ENCODE results near the gene SLTM. TPM values are rescaled to one million over a fixed set of nuclear protein-coding genes. Genes with fewer than 3 reads are reported as not detected.
"Not testable (repeated sequence)": the region's sequence is repeated elsewhere in the genome, so short reads cannot be mapped to it uniquely, and the experiment has no call there.

The SLTM gene
- polyA plus RNA-seq (2014; cell fraction: cytosol; rRNA removed): 66.9 and 70.7 TPM in 2 replicates
- polyA plus RNA-seq (2014; cell fraction: nucleus; rRNA removed): 118 and 133 TPM in 2 replicates

GRCh38 chr15:58933281-58934113 lies at the start of gene SLTM:
Gene SLTM (minus strand): TSS chr15:58933679. CDS start chr15:58933565, 114 bp downstream.
- peak; percentile 93 for DNase-seq (ENCODE audit: low spot score)

DNA sequence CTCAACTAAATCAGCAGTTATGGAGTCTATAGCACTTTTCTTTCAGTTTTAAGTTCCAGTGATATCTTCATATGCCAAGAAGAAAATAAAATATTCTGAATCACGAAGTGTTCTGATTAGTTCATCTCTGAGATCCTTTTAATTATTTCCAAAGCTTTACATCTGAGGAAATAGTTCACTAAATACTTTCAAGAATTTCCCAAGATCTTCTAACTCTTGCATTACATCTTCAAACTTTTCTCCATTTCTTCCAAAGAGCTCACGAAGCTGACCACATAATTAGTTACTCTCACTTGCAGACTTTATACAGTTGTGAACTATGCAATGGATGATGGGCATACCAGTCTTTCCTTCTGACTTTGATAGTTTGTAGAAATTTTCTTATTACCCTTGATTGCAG lies 49.8 kb upstream of the SLTM start:
- no peak for DNase-seq (ENCODE audit: low spot score)

DNA sequence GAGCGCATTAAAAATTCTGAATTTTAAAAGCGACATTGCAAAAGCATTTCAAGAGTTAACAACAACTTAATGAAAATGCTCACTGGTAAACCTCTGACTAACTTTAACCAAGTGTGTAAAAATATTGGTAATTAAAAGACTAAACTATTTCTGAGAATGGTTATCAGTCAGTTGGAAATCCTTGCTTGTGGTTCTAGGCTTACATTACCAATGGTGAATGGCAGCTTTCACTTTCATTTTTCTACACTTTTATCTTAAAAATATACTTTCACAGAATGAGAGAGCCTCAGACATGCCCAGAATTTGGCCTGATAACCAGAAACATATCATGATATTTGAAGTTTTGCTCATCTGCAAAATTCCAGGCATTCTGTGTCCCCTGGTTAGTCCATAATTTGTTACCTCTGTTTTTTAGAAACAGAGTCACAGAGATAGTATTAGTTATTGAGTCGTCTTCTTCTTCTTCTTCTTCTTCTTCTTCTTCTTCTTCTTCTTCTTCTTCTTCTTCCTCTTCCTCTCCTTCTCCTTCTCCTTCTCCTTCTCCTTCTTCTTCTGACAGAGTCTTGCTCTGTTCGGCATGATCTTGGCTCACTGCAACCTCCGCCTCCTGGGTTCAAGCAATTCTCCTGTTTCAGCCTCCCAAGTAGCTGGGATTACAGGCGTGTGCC lies 48.5 kb upstream of the SLTM start:
- no peak for DNase-seq (ENCODE audit: low spot score)

- DNase-seq (ENCODE audit: low spot score): peak; percentile 40
Measured at GRCh38 chr15:58980351-58980939, 47.0 kb upstream of the SLTM start.

DNA sequence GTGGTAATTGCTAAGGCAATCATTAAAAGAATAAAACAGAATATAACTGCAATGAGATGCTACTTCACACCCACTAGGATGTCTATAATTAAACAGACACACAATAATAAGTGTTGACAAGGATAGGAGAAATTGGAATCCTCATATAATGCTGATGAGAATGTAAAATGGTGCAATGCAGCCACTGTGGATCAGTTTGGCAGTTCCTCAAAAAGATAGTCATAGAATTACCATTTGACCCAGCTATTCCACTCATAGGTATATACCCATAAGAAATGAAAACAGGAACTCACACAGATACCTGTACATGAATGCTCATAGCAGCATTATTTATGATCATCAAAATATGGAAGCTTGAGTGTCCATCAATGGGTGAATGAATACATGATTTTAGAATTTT lies 44.4 kb upstream of the SLTM start:
- no peak for DNase-seq (ENCODE audit: low spot score)

- DNase-seq (ENCODE audit: low spot score): no peak
Measured at GRCh38 chr15:58967479-58967878, 34.0 kb upstream of the SLTM start.

DNA sequence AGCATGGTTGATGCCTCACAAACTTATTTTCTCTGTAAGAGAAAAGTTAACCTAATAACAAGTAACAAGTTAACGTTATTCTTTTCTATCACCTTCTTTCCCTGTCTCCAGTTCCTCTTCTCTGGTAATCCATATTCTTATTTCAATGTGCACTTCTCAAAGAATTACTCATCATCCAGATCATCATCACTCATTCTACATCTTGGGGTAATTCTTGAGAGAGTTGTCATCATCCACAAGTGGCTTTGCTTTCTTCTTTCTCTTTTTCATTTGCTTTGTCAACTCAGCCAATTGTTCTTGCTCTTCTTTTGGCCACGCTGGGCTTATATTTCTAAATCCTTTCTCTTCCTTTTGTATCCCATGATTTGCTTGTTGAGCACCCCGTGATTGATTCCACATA lies 33.2 kb upstream of the SLTM start:
- no peak for DNase-seq (ENCODE audit: low spot score)

- no peak for DNase-seq (ENCODE audit: low spot score)
Measured at GRCh38 chr15:58962662-58963565, 29.4 kb upstream of the SLTM start.

DNA sequence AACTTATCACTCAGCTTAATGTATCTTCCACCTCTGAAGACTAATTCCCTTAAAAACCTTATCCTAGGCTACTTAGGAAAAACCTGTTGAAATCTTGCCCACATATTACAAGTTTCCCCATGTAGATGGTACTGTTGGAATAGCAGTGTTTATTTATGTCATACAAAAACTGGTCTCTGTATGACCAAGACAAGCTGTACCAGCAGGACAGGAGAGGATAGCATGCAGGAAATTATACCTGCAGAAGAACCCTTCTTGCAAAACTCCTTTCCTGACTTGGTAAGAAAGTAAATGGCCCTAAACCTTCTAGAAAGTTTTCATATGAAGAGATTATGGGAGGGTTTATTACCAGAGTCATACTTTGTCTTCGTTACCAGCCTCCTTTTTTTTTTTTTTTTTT lies 28.7 kb upstream of the SLTM start:
- no peak for DNase-seq (ENCODE audit: low spot score)

DNA sequence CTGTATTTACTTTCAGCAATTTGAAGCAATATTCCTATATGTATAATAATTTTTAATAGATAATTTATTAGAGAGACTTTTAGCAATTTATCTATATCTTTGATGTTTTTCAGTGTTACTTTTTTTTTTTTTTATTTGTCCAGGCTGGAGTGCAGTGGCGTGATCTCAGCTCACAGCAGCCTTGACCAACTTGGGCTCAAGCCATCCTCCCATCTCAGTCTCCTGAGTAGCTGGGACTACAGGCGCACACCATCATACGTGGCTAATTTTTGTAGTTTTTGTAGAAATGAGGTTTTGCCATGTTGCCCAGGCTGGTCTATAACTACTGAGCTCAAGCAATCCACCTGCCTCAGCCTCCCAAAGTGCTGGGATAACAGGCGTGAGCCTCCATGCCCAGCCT lies 25.3 kb upstream of the SLTM start:
- no peak for DNase-seq (ENCODE audit: low spot score)

DNA sequence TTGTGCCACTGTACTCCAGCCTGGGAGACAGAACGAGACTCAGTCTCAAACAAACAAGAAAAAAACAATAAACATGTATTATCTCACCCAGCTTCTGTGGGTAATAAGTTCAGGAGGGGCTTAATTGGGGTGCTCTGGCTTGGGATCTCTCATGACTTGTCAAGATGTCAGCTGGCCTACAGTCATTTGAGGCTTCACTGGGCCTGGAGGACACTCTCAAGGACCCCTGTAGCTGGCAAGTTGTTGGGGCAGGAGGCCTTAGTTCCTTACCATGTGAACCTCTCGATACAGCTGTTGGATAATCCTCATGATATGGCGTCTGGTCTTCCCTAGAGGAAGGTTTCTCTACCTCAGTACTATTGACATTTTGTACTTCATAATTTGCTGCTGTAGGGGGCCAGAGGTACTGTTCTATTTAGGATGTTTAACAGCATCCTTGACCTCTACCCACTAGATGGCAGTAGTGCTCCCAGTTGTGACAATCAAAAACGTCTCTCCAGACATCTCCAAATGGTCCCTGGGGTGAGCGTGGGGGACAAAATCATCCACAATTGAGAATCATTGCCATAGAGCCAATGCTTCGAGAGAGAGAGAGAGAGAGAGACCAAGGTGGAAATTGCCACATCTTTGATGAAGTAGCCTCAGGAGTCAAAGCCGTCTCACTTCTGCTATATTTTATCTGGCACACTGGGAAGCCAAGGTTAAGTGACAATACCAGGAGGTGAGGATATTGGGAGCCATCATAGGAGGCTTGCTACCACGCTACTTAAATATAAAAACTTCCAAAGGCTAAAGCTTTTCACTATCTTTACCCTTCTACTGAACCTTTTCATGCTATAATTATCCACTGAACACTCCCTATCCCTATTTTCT lies 23.9 kb upstream of the SLTM start:
- DNase-seq (ENCODE audit: low spot score): peak; percentile 73

DNA sequence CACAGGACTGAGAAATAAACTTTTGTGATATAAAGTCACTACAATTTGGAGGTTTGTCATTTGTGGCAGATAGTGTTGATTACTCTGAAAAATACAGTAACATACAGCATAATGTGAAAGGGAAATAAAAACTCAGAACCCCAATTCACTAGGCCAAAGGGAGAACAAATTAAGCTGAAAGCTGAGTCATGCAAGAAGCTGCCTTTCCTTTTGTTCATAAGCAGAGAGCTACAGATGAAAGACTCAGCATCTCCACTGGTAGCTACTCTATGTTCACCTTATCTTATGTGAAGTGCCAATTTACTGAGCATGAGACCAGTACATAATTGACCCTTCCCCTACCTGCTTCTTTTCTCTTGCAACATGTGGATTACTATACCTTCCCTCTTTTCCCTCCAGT lies 19.3 kb upstream of the SLTM start:
- no peak for DNase-seq (ENCODE audit: low spot score)

DNA sequence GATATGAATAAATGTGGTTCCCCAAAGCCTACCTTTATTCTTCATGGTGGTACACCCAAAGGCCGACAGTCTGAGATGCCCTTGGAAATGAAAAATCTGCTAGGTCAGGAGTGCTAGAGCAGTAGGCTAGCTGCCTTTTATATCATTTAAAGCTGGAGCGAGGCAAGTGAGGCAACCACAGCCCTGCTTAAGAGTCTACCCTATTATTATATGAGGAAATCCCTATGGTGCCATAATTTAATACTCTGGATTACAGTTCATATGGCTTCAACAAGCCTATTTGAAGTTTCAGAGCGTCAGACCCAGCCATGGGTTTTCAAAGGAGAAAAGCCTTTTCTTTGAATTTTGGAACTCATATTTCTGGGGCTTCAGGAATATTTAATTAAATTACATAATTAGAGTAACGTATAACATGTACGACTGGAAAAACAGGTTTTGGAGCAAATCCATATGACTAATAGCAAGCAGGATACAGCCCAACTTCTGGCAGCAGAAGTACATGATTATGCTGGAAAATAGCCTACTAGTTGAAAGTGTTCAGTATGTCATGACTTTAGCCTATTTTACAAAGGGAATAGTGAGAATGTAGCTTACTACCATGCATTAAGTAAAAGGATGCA lies 18.0 kb upstream of the SLTM start:
- DNase-seq (ENCODE audit: low spot score): no peak

GRCh38 chr15:58947179-58947578 lies 13.7 kb upstream of the SLTM start:
- DNase-seq (ENCODE audit: low spot score): no peak

- DNase-seq (ENCODE audit: low spot score): not testable (repeated sequence)
Measured at GRCh38 chr15:58934974-58935373, 1.5 kb upstream of the SLTM start.

- DNase-seq (ENCODE audit: low spot score): no peak
Measured at GRCh38 chr15:58934521-58934920, 1.0 kb upstream of the SLTM start.

DNA sequence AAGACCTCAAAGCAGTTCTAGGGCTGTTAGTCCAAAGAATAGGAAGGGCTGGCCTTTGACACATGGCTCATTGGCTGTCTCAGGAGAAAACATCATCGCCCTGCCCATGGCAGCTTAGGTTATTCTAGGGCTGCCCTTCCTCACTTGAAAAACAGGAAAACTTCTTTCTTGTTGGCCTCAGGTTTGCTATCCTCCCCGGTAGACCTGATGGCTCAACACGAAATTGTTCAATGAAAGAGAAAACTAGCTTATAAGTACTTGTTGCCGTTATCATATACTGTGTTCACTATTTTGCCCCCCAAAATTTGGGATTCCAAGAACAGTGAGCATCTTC lies 602 bp upstream of the SLTM start:
- no peak for DNase-seq (ENCODE audit: low spot score)

DNA sequence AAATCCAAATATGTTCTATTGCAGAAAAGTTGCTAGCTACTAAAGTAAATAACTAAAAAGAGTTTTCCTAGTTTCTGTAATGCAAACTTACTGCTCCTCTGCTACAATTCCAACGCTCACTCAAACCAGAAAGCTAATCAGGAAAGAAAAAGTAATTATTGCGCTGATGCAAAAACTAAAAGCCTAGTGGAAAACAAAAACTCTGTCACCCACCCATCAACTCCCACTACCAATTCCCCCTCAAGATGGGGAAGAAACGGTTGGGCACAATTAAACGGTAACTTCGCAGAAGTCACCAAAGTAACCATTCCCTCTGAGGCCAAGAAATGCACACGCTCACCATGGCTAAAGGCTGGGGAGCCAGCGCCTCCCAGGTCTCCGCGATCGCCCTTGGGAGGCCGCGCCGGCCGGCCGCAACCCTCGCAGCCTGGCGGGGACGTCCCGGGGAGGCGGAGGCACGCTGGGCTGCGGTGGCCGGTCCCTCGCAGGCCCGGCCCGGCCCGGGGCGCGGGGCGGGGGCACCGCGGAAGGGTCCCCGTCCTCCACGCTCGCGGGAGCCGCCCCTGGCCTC lies 684 bp downstream of the SLTM start:
- peak; percentile 27 for DNase-seq (ENCODE audit: low spot score)

DNA sequence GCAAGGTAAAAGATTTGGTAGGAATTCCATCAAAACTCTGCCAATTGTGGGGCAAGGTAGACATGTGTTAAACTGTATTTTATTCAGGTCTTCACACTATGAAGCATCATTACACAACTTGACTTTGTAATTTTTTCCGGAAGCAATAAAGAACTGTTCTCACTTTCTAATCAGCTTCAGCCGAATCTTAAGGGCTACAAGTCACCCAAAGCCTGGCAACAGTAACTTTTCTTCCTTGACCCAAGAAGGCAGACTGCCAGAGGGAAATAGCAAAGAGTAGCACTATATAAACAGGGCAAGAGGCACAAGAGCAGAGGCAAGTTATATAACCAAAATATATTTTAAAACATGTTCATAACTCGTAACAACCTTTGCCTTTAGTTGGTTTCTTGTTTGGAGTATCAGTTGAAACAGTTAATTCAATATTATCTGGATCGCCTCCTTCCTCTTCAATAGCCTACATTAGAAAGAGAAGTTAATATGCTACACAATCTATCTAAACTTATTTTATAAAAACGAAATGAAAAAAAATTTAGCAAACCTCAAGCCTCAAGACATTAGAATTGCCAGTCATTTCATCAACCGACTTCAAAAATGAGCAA lies 1.4 kb downstream of the SLTM start:
- no peak for DNase-seq (ENCODE audit: low spot score)
